A549 treated with ZK216348 at 1 μM for 4 hours (cell line): Measurements from ENCODE around the gene GNGT1. TPM values are rescaled to one million over a fixed set of nuclear protein-coding genes. Genes with fewer than 3 reads are reported as not detected.

Experiments used
- total RNA-seq: library from RNA; stranded (reverse); fragments of 200-300 nt; extraction: Qiagen RNA extraction; gene quantifications from 5 replicates; pipeline ENCODE4 v1.2.3, GENCODE V29; 2022; ENCODE audit warnings: low read depth

Gene GNGT1
- not detected in 5 replicates for total RNA-seq

DNA sequence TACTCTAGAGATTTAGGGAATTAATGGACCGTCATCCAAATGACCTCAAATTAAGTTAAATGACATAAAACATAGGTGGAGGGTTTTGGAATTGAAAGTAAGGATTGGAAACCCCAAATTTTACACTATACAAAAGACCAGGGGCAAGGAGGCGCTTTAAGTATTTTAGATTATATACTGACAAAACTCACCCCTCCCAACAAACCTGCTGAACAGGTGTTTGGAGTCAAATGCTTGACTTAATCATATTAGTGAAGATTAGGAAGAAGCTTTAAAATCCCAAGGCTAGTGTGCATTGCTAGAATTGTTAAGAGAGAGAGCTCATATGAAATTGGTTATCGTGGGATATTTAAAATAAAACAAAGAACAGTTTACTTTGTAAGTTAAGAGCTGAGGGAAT lies at the start of gene GNGT1:
GNGT1 (plus strand) TSS at position 301 of the 400 bp plus-strand sequence. CDS start 180 bp downstream, outside the sequence.

DNA sequence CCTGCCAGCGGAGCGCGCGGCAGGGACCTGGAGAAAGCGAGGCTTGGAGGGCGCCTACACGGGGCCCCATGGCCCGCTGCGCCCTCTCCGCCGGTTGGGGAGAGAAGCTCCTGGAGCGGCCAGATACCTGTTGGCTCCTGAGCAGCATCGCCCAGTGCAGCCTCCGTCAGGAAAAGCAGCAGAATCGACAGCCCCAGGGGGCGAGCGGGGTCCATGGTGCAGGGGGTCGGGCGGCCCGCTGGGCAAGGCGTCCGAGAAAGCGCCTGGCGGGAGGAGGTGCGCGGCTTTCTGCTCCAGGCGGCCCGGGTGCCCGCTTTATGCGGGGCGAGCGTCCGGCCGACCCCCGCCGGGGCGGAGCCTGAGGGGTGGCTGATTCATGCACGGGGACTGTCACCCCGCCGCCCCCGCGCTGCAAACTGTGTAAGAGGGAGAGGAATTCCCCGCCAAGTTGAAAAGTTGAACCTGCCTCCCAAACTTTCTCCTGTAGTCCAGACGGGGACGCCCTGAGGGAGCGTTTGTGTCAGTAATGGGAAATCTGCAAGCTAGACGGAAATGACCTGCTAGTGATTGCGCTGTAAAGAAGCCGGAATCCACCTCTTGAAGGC lies 15.8 kb upstream of the GNGT1 start, which contains the start of gene TFPI2:
TFPI2 (minus strand) TSS at position 290 of the 605 bp plus-strand sequence; CDS start at position 215, 75 bp downstream.

DNA sequence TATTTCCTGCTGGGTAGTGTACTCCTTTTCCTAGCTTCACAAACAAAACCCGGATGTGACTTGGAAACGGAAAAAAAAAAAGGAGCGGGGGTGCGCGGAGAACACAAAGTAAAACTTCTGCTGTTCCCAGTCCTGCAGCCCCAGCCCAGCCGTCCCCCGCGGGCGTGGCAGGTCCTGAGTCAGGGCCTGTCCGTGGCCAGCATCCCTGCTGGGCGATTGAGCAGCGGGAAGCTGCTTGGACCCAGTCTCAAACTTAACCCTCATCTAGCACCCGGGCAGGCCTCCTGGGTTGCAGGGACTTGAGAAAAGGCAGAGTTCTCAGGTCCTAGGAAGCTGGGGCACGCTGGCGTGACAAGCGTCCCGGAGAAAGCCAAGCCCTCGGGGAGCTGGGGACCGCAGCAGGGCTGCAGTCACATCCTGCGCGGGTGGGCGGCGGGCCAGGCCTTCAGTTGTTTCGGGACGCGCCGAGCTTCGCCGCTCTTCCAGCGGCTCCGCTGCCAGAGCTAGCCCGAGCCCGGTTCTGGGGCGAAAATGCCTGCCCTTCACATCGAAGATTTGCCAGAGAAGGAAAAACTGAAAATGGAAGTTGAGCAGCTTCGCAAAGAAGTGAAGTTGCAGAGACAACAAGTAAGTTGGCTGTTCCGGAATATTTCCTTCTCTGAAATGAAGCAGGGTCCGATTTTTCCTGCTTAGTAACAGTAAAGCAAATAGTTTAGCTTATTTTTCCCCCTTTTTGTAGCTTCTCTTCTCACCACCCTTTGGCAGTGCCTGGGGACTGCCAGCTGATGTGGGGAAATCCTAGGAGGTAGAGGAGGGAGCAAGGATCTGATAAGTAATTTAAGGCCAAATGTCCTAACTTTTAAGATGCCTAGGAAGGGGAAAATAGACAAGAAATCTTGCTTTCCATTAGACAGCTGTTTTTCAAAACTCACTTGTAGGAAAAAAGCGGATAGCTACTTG lies 15.5 kb downstream of the GNGT1 start, which contains the start of gene GNG11:
GNG11 (plus strand) TSS at position 129 of the 960 bp plus-strand sequence; CDS start at position 532, 403 bp downstream.

Other genes starting within 250 kb of the GNGT1 start
- 200 to 249 TPM (median 224 TPM) in 5 replicates for gene TFPI2, start 15.8 kb upstream of the GNGT1 start, total RNA-seq
- 24.2 to 39.8 TPM (median 33.9 TPM) in 5 replicates for gene GNG11, start 15.2 kb downstream of the GNGT1 start, total RNA-seq
- 19.4 to 30.3 TPM (median 24.2 TPM) in 5 replicates for gene BET1, start 97.8 kb downstream of the GNGT1 start, total RNA-seq